Naive B cell (primary cell): ENCODE data around the gene PTPRO. TPM values are rescaled to one million over a fixed set of nuclear protein-coding genes. Genes with fewer than 3 reads are reported as not detected.

ENCODE experiments used
- ATAC-seq, 2 donors: fragments of 150-1000 bp; cut with Tn5 transposase; 2 replicates each; pipeline ENCODE4 v1.10.0; 2021; ENCODE audit warnings: low read depth in 2 of 2, mild to moderate bottlenecking in 2 of 2, moderate library complexity in 2 of 2
- DNase-seq: peaks from one replicate; pipeline ENCODE4 v3.0.0; 2022
- H3K27ac Mint-ChIP-seq, 6 donors: one replicate each; pipeline ENCODE4 v1.8.0; 2020 to 2022; ENCODE audit warnings: mild to moderate bottlenecking in 6 of 6, mixed read lengths in 6 of 6, moderate library complexity in 5 of 6, inconsistent platforms in 2 of 6
- H3K27me3 Mint-ChIP-seq, 3 donors: one replicate each; pipeline ENCODE4 v1.8.0; 2021 to 2022; ENCODE audit warnings: mixed read lengths in 3 of 3, mild to moderate bottlenecking in 1 of 3
- H3K36me3 Mint-ChIP-seq, 2 donors: one replicate each; pipeline ENCODE4 v1.8.0; 2020 to 2022; ENCODE audit warnings: mixed read lengths in 2 of 2, inconsistent platforms in 1 of 2, mild to moderate bottlenecking in 1 of 2
- H3K4me1 Mint-ChIP-seq, 3 donors: one replicate each; pipeline ENCODE4 v1.8.0; 2020 to 2022; ENCODE audit warnings: mixed read lengths in 3 of 3, inconsistent platforms in 1 of 3, mild to moderate bottlenecking in 1 of 3, moderate library complexity in 1 of 3
- H3K4me3 Mint-ChIP-seq, 8 donors: one replicate each; pipeline ENCODE4 v1.8.0; 2020 to 2022; ENCODE audit warnings: mild to moderate bottlenecking in 8 of 8, mixed read lengths in 8 of 8, moderate library complexity in 8 of 8, inconsistent platforms in 2 of 8
- H3K9me3 Mint-ChIP-seq, 7 donors: one replicate each; pipeline ENCODE4 v1.8.0; 2020 to 2022; ENCODE audit warnings: mixed read lengths in 7 of 7, mild to moderate bottlenecking in 5 of 7, inconsistent platforms in 2 of 7, moderate library complexity in 1 of 7
- polyA plus RNA-seq, 6 donors: library from polyadenylated mRNA; unstranded; fragments of 300-500 nt; fragmentation: Illumina TruSeq; gene quantifications; one replicate each; pipeline ENCODE4 v1.2.3, GENCODE V29; 2021; ENCODE audit warnings: low read depth in 6 of 6

Gene PTPRO
- polyA plus RNA-seq, 6 donors from 2014 or later: 9.6 to 21.8 (median 13.8) TPM

DNA sequence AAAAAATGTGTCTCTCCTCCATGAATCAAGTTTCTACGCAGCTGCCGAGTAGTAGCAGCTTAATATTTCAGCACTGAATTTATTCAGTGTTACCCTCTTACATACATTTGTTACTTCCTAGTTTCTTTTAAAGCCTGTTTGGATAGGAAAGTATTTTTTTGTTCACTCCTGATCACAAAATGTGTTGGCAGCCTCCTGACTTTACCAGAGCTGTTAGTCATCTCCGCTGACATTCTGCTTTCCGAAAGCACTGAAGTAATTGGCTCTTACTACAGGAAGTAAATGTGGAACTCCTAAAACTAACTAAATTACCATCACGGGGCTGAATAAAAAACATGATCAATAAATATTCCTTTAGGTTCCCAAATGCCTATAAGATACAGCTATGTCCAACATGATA lies 241.4 kb downstream of the PTPRO start:
- ATAC-seq: peak; percentile 65 to 67
- peaks cover 16 to 32% (median 29%) of the 10 kb centered on the region in 3 donors for H3K4me1 Mint-ChIP-seq
- peak overlapping the region; percentile 2 to 96 (median 84) for H3K27ac Mint-ChIP-seq
- no peaks in the 10 kb centered on the region for H3K9me3 Mint-ChIP-seq
- DNase-seq: peak; percentile 9
- H3K36me3 Mint-ChIP-seq: peaks cover 13 to 33% of the 10 kb centered on the region in 2 donors
- no peaks in the 10 kb centered on the region for H3K27me3 Mint-ChIP-seq
- H3K4me3 Mint-ChIP-seq: peak overlapping the region; percentile 49 to 85 (median 75)

DNA sequence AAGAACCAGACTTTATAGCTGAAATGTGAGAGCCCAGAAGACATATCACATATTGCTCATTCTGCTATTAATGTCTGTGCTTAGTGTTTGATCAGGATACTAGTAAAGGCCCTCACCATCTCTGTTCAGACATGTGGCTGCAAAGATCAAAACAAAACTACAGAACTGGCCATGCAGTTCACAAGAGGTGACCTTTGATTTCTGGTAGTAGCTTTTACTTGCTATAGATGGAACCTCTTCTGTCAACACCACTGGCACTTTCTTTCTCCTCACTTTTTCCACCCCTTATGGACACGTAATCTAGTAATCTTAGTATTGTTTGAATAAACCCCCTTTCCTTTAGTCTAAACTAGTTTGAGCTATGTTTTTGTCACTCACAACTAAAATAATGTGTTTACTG lies 252.0 kb downstream of the PTPRO start:
- peak overlapping the region in 3 of 6 donors; percentile 36 to 46 (median 40) for H3K27ac Mint-ChIP-seq
- no peak for DNase-seq
- no peaks in the 10 kb centered on the region for H3K27me3 Mint-ChIP-seq
- ATAC-seq: no peak
- H3K4me3 Mint-ChIP-seq: no peak overlapping the region
- peaks cover 18 to 28% (median 23%) of the 10 kb centered on the region in 3 donors for H3K4me1 Mint-ChIP-seq
- no peaks in the 10 kb centered on the region for H3K9me3 Mint-ChIP-seq
- H3K36me3 Mint-ChIP-seq: peaks cover 0 to 40% of the 10 kb centered on the region in 2 donors

DNA sequence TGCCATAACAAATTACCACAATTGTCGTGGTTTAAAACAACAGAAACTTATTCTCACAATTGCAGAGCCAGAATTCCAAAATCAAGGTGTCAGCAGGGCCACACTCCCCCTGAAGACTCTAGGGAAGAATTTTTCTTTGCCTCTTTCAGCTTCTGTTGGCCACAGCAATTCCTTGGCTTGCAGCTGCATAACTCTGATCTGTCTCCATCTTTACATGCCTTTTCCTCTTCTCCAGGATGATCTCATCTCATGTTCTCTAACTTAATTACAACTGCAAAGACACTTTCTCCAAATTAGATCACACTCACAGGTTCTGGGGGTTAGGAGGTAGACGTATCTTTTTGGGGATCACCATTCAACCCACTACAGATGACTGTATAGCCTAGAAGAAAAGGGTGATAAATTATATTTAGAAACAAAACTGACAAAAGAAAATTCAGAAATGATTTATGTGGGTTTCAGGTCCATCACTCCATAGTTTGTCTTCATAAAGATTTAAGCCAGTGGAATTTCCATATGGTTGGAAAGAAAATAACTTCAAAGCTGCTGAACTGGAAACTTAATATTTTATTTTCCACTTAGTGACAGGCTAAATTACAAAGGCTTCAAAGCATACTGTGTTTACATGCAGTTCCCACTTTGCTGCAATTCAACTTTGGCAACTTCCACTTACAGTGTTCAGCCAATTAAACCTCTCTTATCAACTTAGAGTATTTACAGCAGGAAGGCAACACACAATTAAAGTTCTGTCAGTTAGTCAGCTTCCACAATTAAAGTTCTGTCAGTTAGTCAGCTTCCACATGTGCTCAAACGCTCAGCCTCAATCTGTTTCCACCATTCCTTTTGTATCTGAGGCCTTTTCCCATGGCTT lies 253.6 kb downstream of the PTPRO start:
- Mint-ChIP-seq H3K9me3 (no peaks in the 10 kb centered on the region), H3K36me3 (peaks cover 5 to 51% of the 10 kb centered on the region in 2 donors), H3K4me3 (no peak overlapping the region), H3K27me3 (no peaks in the 10 kb centered on the region), H3K4me1 (peaks cover 11 to 13% (median 11%) of the 10 kb centered on the region in 3 donors), H3K27ac (peak overlapping the region in 2 of 6 donors; percentile 44 to 48)
- ATAC-seq: no peak
- no peak for DNase-seq

DNA sequence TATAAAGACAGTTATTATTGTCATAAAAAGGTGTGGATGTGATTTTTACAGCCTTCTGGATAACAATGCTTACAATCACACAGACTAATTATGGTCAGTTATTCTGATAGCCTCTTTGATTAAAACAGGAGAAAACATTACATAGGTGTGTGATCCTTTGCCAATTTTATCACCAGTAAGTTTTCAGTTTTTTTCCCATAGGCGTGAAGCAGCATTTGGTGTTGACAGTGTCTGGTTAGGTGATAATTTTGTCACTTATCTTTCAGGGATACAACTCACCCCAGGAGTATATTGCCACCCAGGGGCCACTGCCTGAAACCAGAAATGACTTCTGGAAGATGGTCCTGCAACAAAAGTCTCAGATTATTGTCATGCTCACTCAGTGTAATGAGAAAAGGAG lies 258.1 kb downstream of the PTPRO start:
- H3K27ac Mint-ChIP-seq: no peak overlapping the region
- ATAC-seq (no peak), DNase-seq (no peak)
- H3K36me3 Mint-ChIP-seq: peaks cover 16 to 38% of the 10 kb centered on the region in 2 donors
- H3K4me3 Mint-ChIP-seq: no peak overlapping the region
- no peaks in the 10 kb centered on the region for H3K27me3 Mint-ChIP-seq
- peaks cover 0 to 5% (median 0%) of the 10 kb centered on the region in 3 donors for H3K4me1 Mint-ChIP-seq
- no peaks in the 10 kb centered on the region for H3K9me3 Mint-ChIP-seq

DNA sequence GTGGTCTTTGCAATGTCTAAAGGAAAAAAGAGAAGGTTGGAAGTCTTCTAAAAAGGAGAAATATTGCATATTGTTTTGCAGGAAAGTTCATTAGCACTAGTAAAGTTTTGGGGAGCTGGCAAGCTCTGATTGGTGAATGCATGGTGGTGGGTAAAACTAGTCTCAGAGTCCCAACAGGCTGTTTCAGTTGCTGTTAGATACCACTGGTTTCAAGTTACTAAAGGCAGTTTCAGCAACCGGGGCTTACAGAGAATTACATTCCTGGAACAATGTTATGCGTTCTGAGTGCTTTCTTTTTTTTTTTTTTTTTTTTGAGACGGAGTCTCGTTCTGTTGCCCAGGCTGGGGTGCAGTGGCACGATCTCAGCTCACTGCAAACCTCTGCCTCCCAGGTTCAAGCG lies 258.7 kb downstream of the PTPRO start:
- Mint-ChIP-seq H3K4me1 (no peaks in the 10 kb centered on the region), H3K27ac (peak overlapping the region in 1 of 6 donors; percentile 69), H3K36me3 (peaks cover 16 to 32% of the 10 kb centered on the region in 2 donors), H3K4me3 (no peak overlapping the region), H3K27me3 (no peaks in the 10 kb centered on the region), H3K9me3 (no peaks in the 10 kb centered on the region)
- ATAC-seq: no peak
- DNase-seq: no peak

DNA sequence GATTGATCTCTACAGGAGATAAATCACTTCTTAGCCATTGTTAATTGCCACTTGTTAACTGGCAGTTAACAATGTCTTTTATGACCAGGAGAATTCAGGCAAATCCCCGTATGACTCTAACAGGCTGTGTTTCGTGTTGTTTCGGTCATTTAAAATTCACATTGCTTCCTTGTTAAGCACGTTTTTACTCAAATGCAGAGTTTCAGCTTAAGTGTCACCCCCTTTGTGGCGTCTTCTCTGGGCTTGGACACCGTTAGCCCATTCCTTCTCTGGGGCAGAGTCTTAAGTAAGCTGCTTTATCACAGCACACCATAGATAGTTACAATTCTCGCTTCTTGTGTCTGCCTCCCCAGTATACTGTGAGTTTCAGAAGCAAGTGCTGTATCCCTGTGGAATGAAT lies 261.5 kb downstream of the PTPRO start:
- H3K27ac Mint-ChIP-seq: peak overlapping the region in 1 of 6 donors; percentile 22
- H3K9me3 Mint-ChIP-seq: no peaks in the 10 kb centered on the region
- no peaks in the 10 kb centered on the region for H3K4me1 Mint-ChIP-seq
- DNase-seq (no peak), ATAC-seq (no peak)
- H3K4me3 Mint-ChIP-seq: no peak overlapping the region
- H3K27me3 Mint-ChIP-seq: no peaks in the 10 kb centered on the region
- peaks cover 16 to 30% of the 10 kb centered on the region in 2 donors for H3K36me3 Mint-ChIP-seq

DNA sequence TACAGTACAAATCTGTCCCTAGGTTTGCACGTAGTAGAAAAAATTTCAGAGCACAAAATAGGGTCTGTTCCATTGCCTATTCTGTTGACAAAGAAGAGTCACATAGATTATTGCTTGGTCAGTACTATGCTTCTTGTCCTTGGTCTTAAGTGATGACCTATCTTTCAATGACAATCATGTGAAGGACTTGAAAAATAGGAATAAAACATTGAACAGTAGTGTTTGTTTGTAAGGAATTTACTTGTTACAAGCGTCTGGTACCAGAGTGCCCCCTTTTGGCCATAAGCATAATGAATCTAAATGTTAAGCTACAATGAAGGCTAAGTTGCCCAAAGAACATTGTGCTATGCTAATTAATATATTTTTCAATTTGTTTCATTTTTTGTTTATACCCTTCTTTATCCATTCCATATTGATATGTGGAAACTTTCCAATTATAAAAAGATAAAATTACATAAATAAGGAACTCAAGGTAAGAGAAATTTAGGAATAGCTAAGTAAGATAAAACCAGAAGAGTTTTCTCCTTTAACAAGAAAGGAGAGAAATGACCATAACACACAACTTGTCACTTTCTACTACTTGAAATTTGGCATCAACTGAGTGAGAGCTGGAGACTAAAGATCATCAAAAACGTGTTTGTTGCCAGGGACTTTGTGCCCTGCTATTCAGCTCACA lies 262.2 kb downstream of the PTPRO start:
- peak; percentile 41 for DNase-seq
- Mint-ChIP-seq H3K27me3 (no peaks in the 10 kb centered on the region), H3K36me3 (peaks cover 16 to 24% of the 10 kb centered on the region in 2 donors), H3K4me1 (no peaks in the 10 kb centered on the region), H3K4me3 (no peak overlapping the region), H3K27ac (peak overlapping the region in 1 of 6 donors; percentile 38), H3K9me3 (no peaks in the 10 kb centered on the region)
- ATAC-seq: peak; percentile 35 to 61

DNA sequence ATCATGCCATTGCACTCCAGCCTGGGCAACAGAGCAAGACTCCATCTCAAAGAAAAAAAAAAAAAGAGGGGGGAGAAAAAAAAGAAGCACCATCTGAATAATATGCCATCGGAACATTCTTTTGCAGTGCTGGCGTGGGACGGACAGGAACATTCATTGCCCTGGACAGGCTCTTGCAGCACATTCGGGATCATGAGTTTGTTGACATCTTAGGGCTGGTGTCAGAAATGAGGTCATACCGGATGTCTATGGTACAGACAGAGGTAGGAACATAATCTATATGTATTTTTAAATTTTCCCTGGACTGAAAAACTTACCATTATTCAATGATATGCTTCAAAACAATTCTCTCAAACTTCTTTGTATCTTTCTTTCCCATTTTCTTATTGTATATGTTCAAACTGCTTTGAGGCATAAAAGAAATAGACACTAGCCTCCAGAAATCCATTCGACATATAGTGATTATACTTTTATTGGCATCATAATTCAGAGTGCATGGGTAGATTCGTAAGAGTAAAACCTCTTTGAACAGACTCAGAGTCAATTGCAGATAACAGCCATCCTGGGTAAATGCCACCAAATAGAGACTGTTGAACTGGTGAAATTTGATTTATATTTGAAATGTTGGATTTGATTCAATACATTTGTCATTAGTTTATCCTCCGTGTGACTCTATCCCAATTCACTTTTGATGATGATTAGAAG lies 267.2 kb downstream of the PTPRO start:
- Mint-ChIP-seq H3K27me3 (no peaks in the 10 kb centered on the region), H3K4me3 (no peak overlapping the region), H3K9me3 (no peaks in the 10 kb centered on the region), H3K36me3 (peaks cover 19% of the 10 kb centered on the region in 2 donors), H3K4me1 (peaks cover 7 to 9% (median 8%) of the 10 kb centered on the region in 3 donors), H3K27ac (peak overlapping the region in 1 of 6 donors; percentile 12)
- no peak for DNase-seq
- no peak for ATAC-seq

DNA sequence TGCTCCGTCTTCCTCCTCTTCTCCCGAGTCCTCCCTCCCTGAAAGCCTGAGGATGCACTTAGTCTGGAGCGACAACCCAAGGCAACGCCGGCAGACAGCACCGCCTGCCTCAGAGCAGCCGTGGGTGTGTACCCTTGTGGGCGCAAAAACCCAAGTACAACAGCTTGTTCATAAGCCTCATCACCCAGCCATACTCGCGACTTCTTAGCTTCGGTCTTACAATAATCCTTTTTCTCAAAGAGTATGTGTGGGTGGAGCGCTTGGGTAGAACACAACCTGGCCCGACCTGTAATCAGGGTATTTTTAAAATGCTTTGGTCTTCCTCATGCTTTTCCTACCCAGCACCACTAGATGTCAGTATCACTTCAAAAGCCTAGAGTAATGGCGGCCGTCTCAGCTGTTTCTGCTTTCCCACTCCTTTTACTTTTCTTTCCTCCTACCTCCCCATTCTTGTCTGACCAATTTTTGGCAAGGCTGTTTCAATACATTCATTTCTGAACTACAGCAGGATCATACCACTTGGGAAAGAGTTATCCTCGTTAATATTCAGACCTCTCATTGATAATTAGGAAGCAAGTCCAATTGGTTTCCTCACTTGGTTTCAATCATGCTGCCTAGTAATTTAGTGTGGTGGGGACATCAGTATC lies 268.0 kb downstream of the PTPRO start:
- H3K36me3 Mint-ChIP-seq: peaks cover 19 to 25% of the 10 kb centered on the region in 2 donors
- ATAC-seq (peak; percentile 89 to 95), DNase-seq (peak; percentile 58)
- peak overlapping the region in 7 of 8 donors; percentile 51 to 85 (median 68) for H3K4me3 Mint-ChIP-seq
- peak overlapping the region; percentile 46 to 93 (median 76) for H3K27ac Mint-ChIP-seq
- peaks cover 7 to 9% (median 8%) of the 10 kb centered on the region in 3 donors for H3K4me1 Mint-ChIP-seq
- no peaks in the 10 kb centered on the region for H3K27me3 Mint-ChIP-seq
- no peaks in the 10 kb centered on the region for H3K9me3 Mint-ChIP-seq

DNA sequence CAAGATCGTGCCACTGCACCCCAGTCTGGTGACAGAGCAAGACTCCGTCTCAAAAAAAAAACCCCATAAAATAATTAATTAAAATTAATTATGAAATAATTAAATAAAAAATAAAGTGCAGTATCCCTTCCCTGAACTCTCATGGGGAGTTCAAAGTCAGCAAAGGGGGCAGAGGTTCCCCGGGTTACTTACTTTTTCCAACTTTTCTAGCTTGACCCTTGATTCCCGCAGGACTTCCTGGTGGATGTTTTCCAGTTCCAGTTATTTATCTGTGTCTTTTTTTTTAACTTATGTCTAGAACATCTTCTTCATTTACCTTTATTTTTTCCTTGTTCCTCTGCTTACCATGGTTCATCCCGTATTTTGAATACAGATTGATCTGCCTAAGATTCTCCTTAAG lies 269.5 kb downstream of the PTPRO start:
- H3K4me3 Mint-ChIP-seq: no peak overlapping the region
- H3K4me1 Mint-ChIP-seq: peaks cover 7 to 9% (median 8%) of the 10 kb centered on the region in 3 donors
- no peak for ATAC-seq
- H3K27ac Mint-ChIP-seq: no peak overlapping the region
- H3K27me3 Mint-ChIP-seq: no peaks in the 10 kb centered on the region
- H3K36me3 Mint-ChIP-seq: peaks cover 19 to 33% of the 10 kb centered on the region in 2 donors
- H3K9me3 Mint-ChIP-seq: no peaks in the 10 kb centered on the region
- no peak for DNase-seq

DNA sequence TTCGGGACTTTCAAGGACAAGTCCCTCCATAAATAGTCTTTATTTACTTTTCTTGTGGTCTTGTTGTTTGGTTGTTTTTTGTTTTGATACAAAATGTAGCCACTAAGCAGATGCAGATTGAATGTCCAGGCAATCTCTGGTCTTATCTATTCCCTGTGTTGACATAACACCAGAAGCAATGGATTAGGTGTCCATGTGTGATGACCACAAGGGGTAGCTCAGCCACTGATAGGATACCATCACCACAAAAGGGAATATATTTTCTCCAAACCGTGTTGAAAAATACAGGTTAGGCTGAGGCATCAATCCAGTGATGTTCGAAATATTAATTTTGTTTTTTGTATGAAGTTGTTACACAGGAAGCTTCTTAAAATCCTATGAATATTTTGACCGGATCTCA lies 270.6 kb downstream of the PTPRO start:
- no peak overlapping the region for H3K27ac Mint-ChIP-seq
- no peak for ATAC-seq

DNA sequence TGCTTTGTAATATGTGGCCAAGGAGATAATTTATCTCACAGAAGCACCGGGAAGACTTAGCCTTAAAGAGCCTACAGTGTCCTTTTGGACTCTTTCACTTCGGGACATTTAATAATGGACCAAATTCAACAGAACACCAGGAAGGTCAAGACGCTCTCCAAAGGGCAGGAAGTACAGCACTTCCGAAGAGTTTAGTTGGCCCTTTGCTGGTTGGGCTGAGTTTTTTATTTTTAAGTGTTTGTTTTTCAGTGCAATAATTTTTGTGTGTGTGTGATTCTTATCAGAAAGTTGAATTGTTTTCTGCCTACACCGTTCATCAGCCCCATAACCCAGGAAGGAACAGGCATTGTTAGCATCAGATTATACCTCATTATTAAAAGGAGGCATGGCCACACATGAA lies 273.9 kb downstream of the PTPRO start:
- peaks cover 6 to 26% of the 10 kb centered on the region in 2 donors for H3K36me3 Mint-ChIP-seq
- no peak overlapping the region for H3K4me3 Mint-ChIP-seq
- ATAC-seq (no peak), DNase-seq (no peak)
- H3K4me1 Mint-ChIP-seq: no peaks in the 10 kb centered on the region
- no peak overlapping the region for H3K27ac Mint-ChIP-seq
- no peaks in the 10 kb centered on the region for H3K9me3 Mint-ChIP-seq
- H3K27me3 Mint-ChIP-seq: no peaks in the 10 kb centered on the region

More for the DNA sequence above, 270.6 kb downstream of the PTPRO start:
- Mint-ChIP-seq H3K27me3 (no peaks in the 10 kb centered on the region), H3K4me3 (no peak overlapping the region), H3K9me3 (no peaks in the 10 kb centered on the region), H3K4me1 (peaks cover 7 to 9% (median 8%) of the 10 kb centered on the region in 3 donors), H3K36me3 (peaks cover 15 to 33% of the 10 kb centered on the region in 2 donors)
- no peak for DNase-seq
